KMS-11 (cell line): ENCODE data around the gene SURF1.
A peak's percentile ranks its signal among the peaks of the same experiment; 100 is the strongest.

Experiments
- H2AFZ ChIP-seq: fragments of 200-600 bp; sonication (generic); 2 replicates; pipeline ENCODE4 v1.6.1; 2016; ENCODE audit warnings: antibody characterized with exemption, mixed run types, low read depth
- H3K27ac ChIP-seq: fragments of 200-600 bp; sonication (generic); 2 replicates; pipeline ENCODE4 v1.6.1; 2016; ENCODE audit warnings: mild to moderate bottlenecking, mixed run types
- H3K27me3 ChIP-seq: fragments of 200-600 bp; sonication (generic); 2 replicates; pipeline ENCODE4 v1.6.1; 2017; ENCODE audit warnings: mild to moderate bottlenecking, low read depth, mixed run types, moderate library complexity; ENCODE audit not compliant: insufficient read depth
- H3K36me3 ChIP-seq: fragments of 200-600 bp; sonication (generic); 2 replicates; pipeline ENCODE4 v1.6.1; 2017; ENCODE audit warnings: mild to moderate bottlenecking, mixed run types; ENCODE audit not compliant: insufficient read depth
- H3K4me1 ChIP-seq: fragments of 200-600 bp; sonication (generic); 2 replicates; pipeline ENCODE4 v1.6.1; 2016; ENCODE audit warnings: mild to moderate bottlenecking, low read depth, mixed run types; ENCODE audit not compliant: poor library complexity, severe bottlenecking
- H3K4me2 ChIP-seq: fragments of 200-600 bp; sonication (generic); 2 replicates; pipeline ENCODE4 v1.7.0; 2016; ENCODE audit warnings: mild to moderate bottlenecking, mixed run types
- H3K4me3 ChIP-seq: fragments of 200-600 bp; sonication (generic); IDR thresholded peaks from 2 replicates; pipeline ENCODE4 v1.6.1; 2017; ENCODE audit warnings: low read depth, low read length, mixed read lengths; ENCODE audit not compliant: insufficient read depth
- H3K79me2 ChIP-seq: fragments of 200-600 bp; sonication (generic); 2 replicates; pipeline ENCODE4 v1.6.1; 2016; ENCODE audit warnings: low read depth, mixed run types; ENCODE audit not compliant: insufficient read depth
- H3K9ac ChIP-seq: fragments of 200-600 bp; sonication (generic); 2 replicates; pipeline ENCODE4 v1.6.1; 2016; ENCODE audit warnings: mild to moderate bottlenecking, mixed run types
- H4K20me1 ChIP-seq: fragments of 200-600 bp; sonication (generic); 2 replicates; pipeline ENCODE4 v1.6.1; 2016; ENCODE audit warnings: mild to moderate bottlenecking, mixed run types; ENCODE audit not compliant: insufficient read depth
- CTCF ChIP-seq: fragments of 200-600 bp; sonication (generic); conservative IDR thresholded peaks from 2 replicates; pipeline ENCODE4 v1.6.1; 2017; ENCODE audit warnings: low read depth, mild to moderate bottlenecking, antibody characterized with exemption, low read length, moderate library complexity, mixed read lengths

The SURF1 gene

DNA sequence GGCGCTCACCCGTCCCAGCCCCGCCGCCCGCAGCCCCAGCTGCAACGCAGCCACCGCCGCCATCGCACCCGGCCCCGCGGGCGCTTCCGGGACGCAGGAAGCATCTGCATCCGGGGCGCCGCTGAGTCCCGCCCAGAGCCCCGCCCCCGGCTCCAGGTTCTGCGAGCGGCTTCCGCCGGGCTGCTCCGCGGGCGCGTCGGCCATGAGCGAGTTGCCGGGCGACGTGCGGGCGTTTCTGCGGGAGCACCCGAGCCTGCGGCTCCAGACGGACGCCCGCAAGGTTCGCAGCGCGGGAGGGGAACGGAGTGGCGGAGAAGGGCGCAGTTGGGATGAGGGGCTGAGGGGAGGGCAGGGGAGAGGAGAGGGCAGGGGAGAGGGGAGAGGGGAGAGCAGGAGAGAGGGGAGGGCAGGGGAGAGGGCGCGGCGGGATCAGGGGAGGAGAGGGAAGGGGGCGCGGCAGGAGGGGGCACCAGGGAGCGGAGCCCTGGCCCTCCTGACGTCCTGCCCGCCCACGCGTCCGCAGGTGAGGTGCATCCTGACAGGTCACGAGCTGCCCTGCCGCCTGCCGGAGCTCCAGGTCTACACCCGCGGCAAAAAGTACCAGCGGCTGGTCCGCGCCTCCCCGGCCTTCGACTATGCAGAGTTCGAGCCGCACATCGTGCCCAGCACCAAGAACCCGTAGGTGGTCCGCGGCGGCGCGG lies at the start of gene SURF1, which contains the start of gene SURF2:
Gene SURF1 (minus strand): TSS at position 97 of the 701 bp plus-strand sequence. CDS start 34 bp downstream, at position 63.
Gene SURF2 (plus strand): TSS at position 160 of the 701 bp plus-strand sequence. CDS start 43 bp downstream, at position 203.
- Histone ChIP-seq H3K4me3 (no peak within 1 kb of the TSS), H4K20me1 (no peaks in the 10 kb centered on the region; the same call in 1 of the 2 replicates), H3K4me1 (peaks cover 21% of the 10 kb centered on the region), H3K36me3 (0 out of 2 replicates have a peak, but pooled peaks cover 3% of the 10 kb centered on the region), H3K27ac (peak within 1 kb of the TSS; percentile 53), H3K9ac (peak within 1 kb of the TSS; percentile 50; the same call in 1 of the 2 replicates), H3K4me2 (peak within 1 kb of the TSS; percentile 95), H3K79me2 (peaks cover 24% of the 10 kb centered on the region; the same call in 1 of the 2 replicates), H3K27me3 (no peaks in the 10 kb centered on the region), H2AFZ (peak within 1 kb of the TSS; percentile 34)
- TF ChIP-seq CTCF = no peak

GRCh38 chr9:133405508-133406438 lies 49.5 kb upstream of the SURF1 start:
- H3K4me2 ChIP-seq = no peak overlapping the region
- no peak overlapping the region for H3K4me3 ChIP-seq
- no peaks in the 10 kb centered on the region for H3K27me3 ChIP-seq
- H3K9ac ChIP-seq = no peak overlapping the region
- no peak overlapping the region for H2AFZ ChIP-seq
- no peak for TF ChIP-seq CTCF
- H3K36me3 ChIP-seq = no peaks in the 10 kb centered on the region
- H3K79me2 ChIP-seq = no peaks in the 10 kb centered on the region
- H3K27ac ChIP-seq = no peak overlapping the region
- H3K4me1 ChIP-seq = no peaks in the 10 kb centered on the region
- no peaks in the 10 kb centered on the region for H4K20me1 ChIP-seq

DNA sequence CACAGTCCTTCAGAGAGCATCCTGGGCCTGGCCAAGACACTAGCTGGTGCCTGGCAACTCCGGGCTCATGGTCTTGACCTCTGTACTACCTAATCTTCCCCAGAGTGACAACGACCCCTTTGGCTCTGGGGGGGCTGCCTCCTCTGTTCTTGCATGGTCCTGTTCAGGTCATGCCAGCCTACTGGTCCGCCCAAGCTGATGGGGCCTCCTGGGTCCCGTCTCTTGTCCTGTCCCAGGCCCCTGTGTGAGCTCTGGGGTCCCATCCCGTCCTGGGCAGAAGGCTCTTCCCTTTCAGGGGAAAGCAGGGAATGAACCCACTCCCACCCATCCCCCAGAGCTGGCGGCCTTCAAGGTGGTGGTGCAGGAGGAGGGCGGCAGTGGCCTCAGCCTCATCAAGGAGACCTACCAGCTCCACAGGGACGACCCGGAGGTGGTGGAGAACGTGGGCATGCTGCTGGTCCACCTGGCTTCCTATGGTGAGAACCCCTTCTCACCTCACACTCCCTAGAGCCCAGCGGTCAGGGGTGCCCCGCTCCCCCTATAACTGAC lies 48.2 kb upstream of the SURF1 start:
- TF ChIP-seq CTCF = no peak

GRCh38 chr9:133403766-133404453 lies 47.6 kb upstream of the SURF1 start:
- TF ChIP-seq CTCF = peak; percentile 60
- H3K4me1 ChIP-seq = no peaks in the 10 kb centered on the region
- H4K20me1 ChIP-seq = no peaks in the 10 kb centered on the region
- H3K4me3 ChIP-seq = no peak overlapping the region
- H3K27ac ChIP-seq = no peak overlapping the region
- H3K9ac ChIP-seq = no peak overlapping the region
- H3K36me3 ChIP-seq = no peaks in the 10 kb centered on the region
- no peak overlapping the region for H3K4me2 ChIP-seq
- H3K79me2 ChIP-seq = no peaks in the 10 kb centered on the region
- H3K27me3 ChIP-seq = no peaks in the 10 kb centered on the region; the same call in 1 of the 2 replicates
- H2AFZ ChIP-seq = no peak overlapping the region

More for the DNA sequence above, 48.2 kb upstream of the SURF1 start:
- Histone ChIP-seq H3K4me3 (no peak overlapping the region), H3K27ac (no peak overlapping the region), H2AFZ (no peak overlapping the region), H3K4me1 (no peaks in the 10 kb centered on the region), H4K20me1 (no peaks in the 10 kb centered on the region), H3K27me3 (no peaks in the 10 kb centered on the region), H3K4me2 (no peak overlapping the region), H3K79me2 (no peaks in the 10 kb centered on the region), H3K9ac (no peak overlapping the region), H3K36me3 (no peaks in the 10 kb centered on the region)
